H1 (cell line): ENCODE measurements around the gene STEAP2. TPM values are rescaled to one million over a fixed set of nuclear protein-coding genes. Genes with fewer than 3 reads are reported as not detected.

Experiments
- CTCF ChIA-PET: fragments of 300-600 bp; sonication (Branson Sonifier 250); formaldehyde crosslinking; loops from one replicate; lab custom pipeline; 2021; ENCODE audit not compliant: partially characterized antibody; lab: Charles Lee
- POLR2A ChIA-PET: fragments of 300-600 bp; sonication (Branson Sonifier 250); formaldehyde crosslinking; loops from one replicate; lab custom pipeline; 2021; ENCODE audit warnings: inconsistent platforms; ENCODE audit not compliant: partially characterized antibody; lab: Charles Lee
- DNase-seq, 2 experiments: peaks; one replicate each; pipeline versions ENCODE4 v3.0.0 to v3.0.0-alpha.2; 2010 to 2022; ENCODE audit warnings: low spot score in 2 of 2, low read depth in 1 of 2, mixed read lengths in 1 of 2
- FAIRE-seq: peaks from 2 replicates; lab custom pipeline; 2011; peaks lifted over from hg19 to GRCh38; lab: Jason Lieb, UNC
- H2AFZ ChIP-seq: 2 replicates; pipeline ENCODE4 v1.8.1; 2012; ENCODE audit warnings: low read length, inconsistent platforms
- H2AK5ac ChIP-seq: 2 replicates; pipeline ENCODE4 v1.6.1; 2013; ENCODE audit warnings: low read depth, low read length
- H2BK120ac ChIP-seq: replicated peaks from 2 replicates; pipeline ENCODE3; 2013; ENCODE audit warnings: low read depth, low read length, inconsistent platforms
- H2BK12ac ChIP-seq: 2 replicates; pipeline ENCODE4 v1.6.1; 2013; ENCODE audit warnings: low read depth, low read length
- H2BK15ac ChIP-seq: 2 replicates; pipeline ENCODE4 v1.6.1; 2013; ENCODE audit warnings: low read length
- H2BK20ac ChIP-seq: 2 replicates; pipeline ENCODE4 v1.6.1; 2013; ENCODE audit warnings: low read length
- H2BK5ac ChIP-seq: 2 replicates; pipeline ENCODE4 v1.6.1; 2013; ENCODE audit warnings: low read depth, low read length
- H3K14ac ChIP-seq: 2 replicates; pipeline ENCODE4 v1.6.1; 2013; ENCODE audit warnings: inconsistent platforms; ENCODE audit not compliant: insufficient read length
- H3K18ac ChIP-seq: 2 replicates; pipeline ENCODE4 v1.6.1; 2013; ENCODE audit warnings: low read length; ENCODE audit errors: extremely low read depth
- H3K23ac ChIP-seq: 2 replicates; pipeline ENCODE4 v1.6.1; 2013; ENCODE audit warnings: inconsistent platforms; ENCODE audit not compliant: insufficient read length
- H3K23me2 ChIP-seq: 2 replicates; pipeline ENCODE4 v1.6.1; 2013; ENCODE audit warnings: low read depth, low read length
- H3K27ac ChIP-seq: 2 replicates; pipeline ENCODE4 v1.6.1; 2011; ENCODE audit warnings: low read depth, low read length, inconsistent platforms
- H3K27me3 ChIP-seq, 4 experiments: replicated peaks in 1 of 4; 1 replicate in 1 of 4; 2 replicates in 3 of 4; pipeline versions ENCODE4 v1.6.1 to v1.8.1; 2011 to 2013; ENCODE audit warnings: low read length in 3 of 4, mild to moderate bottlenecking in 3 of 4, inconsistent platforms in 2 of 4, mixed read lengths in 2 of 4, moderate library complexity in 1 of 4; ENCODE audit not compliant: control insufficient read depth in 3 of 4, insufficient read depth in 3 of 4; ENCODE audit errors: extremely low read depth in 1 of 4
- H3K36me3 ChIP-seq, 4 experiments: 2 replicates each; pipeline versions ENCODE4 v1.6.1 to v1.8.1; 2011 to 2013; ENCODE audit warnings: mild to moderate bottlenecking in 4 of 4, low read length in 3 of 4, moderate library complexity in 2 of 4, control low read depth in 1 of 4, inconsistent platforms in 1 of 4; ENCODE audit not compliant: insufficient read depth in 4 of 4, control insufficient read depth in 2 of 4
- H3K4ac ChIP-seq: replicated peaks from 2 replicates; pipeline ENCODE3; 2013; ENCODE audit warnings: low read length, low read depth, mixed read lengths, inconsistent platforms; ENCODE audit not compliant: insufficient read length
- H3K4me1 ChIP-seq, 4 experiments: replicated peaks in 1 of 4; 1 replicate in 1 of 4; 2 replicates in 3 of 4; pipeline versions ENCODE4 v1.6.1 to v1.8.1; 2011 to 2013; ENCODE audit warnings: low read length in 3 of 4, inconsistent platforms in 2 of 4, mixed read lengths in 1 of 4; ENCODE audit not compliant: insufficient read depth in 4 of 4, control insufficient read depth in 3 of 4
- H3K4me2 ChIP-seq, 2 experiments: 2 replicates each; pipeline versions ENCODE4 v1.6.1 to v1.8.1; 2011 to 2013; ENCODE audit warnings: low read depth in 2 of 2, low read length in 2 of 2, control low read depth in 1 of 2, inconsistent platforms in 1 of 2, mild to moderate bottlenecking in 1 of 2; ENCODE audit not compliant: insufficient read depth in 1 of 2
- H3K4me3 ChIP-seq, 4 experiments: fragments of 200-600, 300-600 bp in 1 of 4; sonication (generic), shearing (Covaris generic), sonication (Bioruptor Twin) in 1 of 4; 2 replicates each; pipeline versions ENCODE4 v1.5.1 to v1.8.1; 2011 to 2016; ENCODE audit warnings: low read length in 4 of 4, low read depth in 3 of 4, control low read depth in 2 of 4, inconsistent platforms in 2 of 4, mild to moderate bottlenecking in 2 of 4, mixed read lengths in 1 of 4, moderate library complexity in 1 of 4; ENCODE audit not compliant: insufficient read depth in 2 of 4; ENCODE audit errors: extremely low read depth in 1 of 4
- H3K56ac ChIP-seq: replicated peaks from 2 replicates; pipeline ENCODE3; 2013; ENCODE audit warnings: low read depth, mild to moderate bottlenecking, mixed read lengths, low read length, inconsistent platforms; ENCODE audit not compliant: insufficient read length
- H3K79me1 ChIP-seq: 2 replicates; pipeline ENCODE4 v1.6.1; 2013; ENCODE audit warnings: low read depth, low read length, control low read depth
- H3K79me2 ChIP-seq, 2 experiments: 2 replicates each; pipeline versions ENCODE4 v1.6.1 to v1.8.1; 2012 to 2013; ENCODE audit warnings: low read length in 2 of 2, mild to moderate bottlenecking in 2 of 2, inconsistent platforms in 1 of 2; ENCODE audit not compliant: insufficient read depth in 2 of 2, control insufficient read depth in 1 of 2
- H3K9ac ChIP-seq, 4 experiments: replicated peaks in 1 of 4; 1 replicate in 1 of 4; 2 replicates in 3 of 4; pipeline versions ENCODE4 v1.6.1 to v1.8.1; 2011 to 2013; ENCODE audit warnings: low read depth in 3 of 4, low read length in 3 of 4, control low read depth in 2 of 4, mild to moderate bottlenecking in 2 of 4, moderate library complexity in 2 of 4, inconsistent platforms in 1 of 4; ENCODE audit errors: extremely low read depth in 1 of 4
- H3K9me3 ChIP-seq, 2 experiments: 2 replicates each; pipeline versions ENCODE4 v1.6.1 to v1.8.1; 2012 to 2013; ENCODE audit warnings: mild to moderate bottlenecking in 2 of 2, moderate library complexity in 2 of 2, control low read depth in 1 of 2, inconsistent platforms in 1 of 2, low read depth in 1 of 2, low read length in 1 of 2, mixed read lengths in 1 of 2; ENCODE audit not compliant: insufficient read depth in 2 of 2
- H4K20me1 ChIP-seq, 2 experiments: replicated peaks in 1 of 2; 2 replicates each; pipeline versions ENCODE3 to v1.8.1; 2011 to 2013; ENCODE audit warnings: inconsistent platforms in 2 of 2, low read length in 2 of 2, mild to moderate bottlenecking in 1 of 2; ENCODE audit not compliant: insufficient read depth in 2 of 2, control insufficient read depth in 1 of 2
- H4K5ac ChIP-seq: 2 replicates; pipeline ENCODE4 v1.6.1; 2013; ENCODE audit warnings: low read length, low read depth, mixed read lengths, inconsistent platforms; ENCODE audit not compliant: insufficient read length
- H4K8ac ChIP-seq: 2 replicates; pipeline ENCODE4 v1.8.0; 2013; ENCODE audit warnings: mild to moderate bottlenecking, moderate library complexity, low read length, inconsistent platforms; ENCODE audit not compliant: insufficient read depth; ENCODE audit errors: extremely low read depth
- H4K91ac ChIP-seq: replicated peaks from 2 replicates; pipeline ENCODE3; 2013; ENCODE audit warnings: low read length, mixed read lengths, inconsistent platforms; ENCODE audit not compliant: insufficient read length
- EGR1 ChIP-seq: IDR thresholded peaks from 2 replicates; pipeline ENCODE4 v1.6.1; 2011; ENCODE audit warnings: low read depth, low read length, borderline replicate concordance
- PHF8 ChIP-seq: fragments of 200-600 bp; sonication (generic); conservative IDR thresholded peaks from 2 replicates; pipeline ENCODE4 v1.7.1; 2012; ENCODE audit warnings: low read depth, mild to moderate bottlenecking, inconsistent platforms, low read length, moderate library complexity
- POLR2AphosphoS5 ChIP-seq: IDR thresholded peaks from 2 replicates; pipeline ENCODE4 v1.6.1; 2011; ENCODE audit warnings: low read depth, low read length
- RXRA ChIP-seq: IDR thresholded peaks from 2 replicates; pipeline ENCODE4 v1.6.1; 2011; ENCODE audit warnings: low read depth, mild to moderate bottlenecking, low read length, moderate library complexity; ENCODE audit not compliant: insufficient read depth
- WGBS, 2 experiments: shearing (Covaris generic) in 1 of 2; methylation state at CpG; one replicate each; pipeline versions ENCODE4 v1.1.6 to v1.1.7; 2013 to 2015; ENCODE audit warnings: low lambda C conversion rate in 2 of 2, mixed read lengths in 2 of 2, inconsistent platforms in 1 of 2, low coverage in 1 of 2, missing lambda C conversion rate in 1 of 2; ENCODE audit not compliant: insufficient replicate concordance in 2 of 2, insufficient coverage in 1 of 2, insufficient read length in 1 of 2; ENCODE audit errors: extremely low coverage in 1 of 2, missing lambda C conversion rate in 1 of 2; 5-methylcytosine and 5-hydroxymethylcytosine counted together
- polyA plus RNA-seq, 7 experiments: library from polyadenylated mRNA; depleted of rRNA in 3 of 7; stranded (reverse) in 5 of 7; unstranded in 2 of 7; fragments of >200 nt in 5 of 7; fragments of 200-250 nt in 2 of 7; gene quantifications; 1 replicate in 5 of 7; 2 replicates in 1 of 7; 4 replicates in 1 of 7; pipeline versions ENCODE4 v1.2.1 to v1.2.3, GENCODE V29; 2011 to 2013; ENCODE audit warnings: missing spikeins in 2 of 7, mixed read lengths in 2 of 7
- total RNA-seq: library from RNA; stranded (reverse); fragmentation: NEBNext Ultra II Directional; extraction: Animal tissue kit (Norgen Biotek cat#: 25700); gene quantifications from 2 replicates; pipeline ENCODE4 v1.2.1, GENCODE V29; 2021
- TF ChIP-seq, protein P1 (sequence below): IDR thresholded peaks from 2 replicates; pipeline ENCODE4 v1.6.1; 2012; ENCODE audit warnings: low read length, inconsistent platforms

The STEAP2 gene
- total and polyA plus RNA-seq, 2 of the 8 experiments (the other 6 are each of a cell fraction or from before 2014, with no cell fraction given): 13.4 to 18.4 TPM

DNA sequence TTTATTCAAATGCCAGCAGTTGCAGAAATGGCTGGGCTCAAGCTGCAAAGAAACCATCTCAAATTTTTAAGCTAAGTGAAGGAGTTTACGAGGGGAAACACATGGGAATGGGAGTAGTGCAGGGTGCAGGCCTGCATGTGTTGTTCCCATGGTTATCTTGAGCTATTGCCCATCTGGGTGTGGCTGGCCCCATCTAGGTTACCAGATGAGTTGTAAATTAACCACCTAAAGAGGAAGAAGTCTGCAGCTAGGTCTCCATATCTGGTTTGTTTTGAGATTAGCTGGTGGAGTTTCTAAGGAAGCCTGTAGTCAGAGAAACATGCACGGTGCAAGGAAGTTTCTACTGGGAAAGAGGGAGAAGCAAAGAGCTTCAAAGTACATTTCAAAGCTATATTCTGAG is 23.3 kb upstream of the STEAP2 start:
- Histone ChIP-seq H3K9me3 (peaks cover 29 to 31% of the 10 kb centered on the region in 2 experiments), H3K4me2 (no peak overlapping the region), H3K79me1 (no peaks in the 10 kb centered on the region), H3K14ac (no peak overlapping the region), H2AK5ac (no peak overlapping the region), H3K4ac (no peak overlapping the region), H4K5ac (no peak overlapping the region), H2BK5ac (no peak overlapping the region), H2BK20ac (no peak overlapping the region), H3K56ac (no peak overlapping the region), H3K27me3 (no peaks in the 10 kb centered on the region), H4K8ac (no peak overlapping the region; the same call in 1 of the 2 replicates), H3K4me3 (no peak overlapping the region), H2BK120ac (no peak overlapping the region), H3K4me1 (no peaks in the 10 kb centered on the region), H2BK12ac (no peak overlapping the region), H3K9ac (no peak overlapping the region), H3K27ac (no peak overlapping the region), H3K23me2 (no peaks in the 10 kb centered on the region), H4K20me1 (no peaks in the 10 kb centered on the region), H3K18ac (no peak overlapping the region), H2BK15ac (no peak overlapping the region), H3K79me2 (no peaks in the 10 kb centered on the region), H4K91ac (no peak overlapping the region), H3K36me3 (no peaks in the 10 kb centered on the region), H3K23ac (no peak overlapping the region), H2AFZ (no peak overlapping the region)
- 82% methylated on average over 2 of the region's 2 CpGs; no CpG with 5 or more reads in 1 of the 2 experiments for WGBS, 2 experiments
- FAIRE-seq (no peak), DNase-seq (no peak)
- no peak for TF ChIP-seq PHF8
- TF ChIP-seq, protein P1, sequence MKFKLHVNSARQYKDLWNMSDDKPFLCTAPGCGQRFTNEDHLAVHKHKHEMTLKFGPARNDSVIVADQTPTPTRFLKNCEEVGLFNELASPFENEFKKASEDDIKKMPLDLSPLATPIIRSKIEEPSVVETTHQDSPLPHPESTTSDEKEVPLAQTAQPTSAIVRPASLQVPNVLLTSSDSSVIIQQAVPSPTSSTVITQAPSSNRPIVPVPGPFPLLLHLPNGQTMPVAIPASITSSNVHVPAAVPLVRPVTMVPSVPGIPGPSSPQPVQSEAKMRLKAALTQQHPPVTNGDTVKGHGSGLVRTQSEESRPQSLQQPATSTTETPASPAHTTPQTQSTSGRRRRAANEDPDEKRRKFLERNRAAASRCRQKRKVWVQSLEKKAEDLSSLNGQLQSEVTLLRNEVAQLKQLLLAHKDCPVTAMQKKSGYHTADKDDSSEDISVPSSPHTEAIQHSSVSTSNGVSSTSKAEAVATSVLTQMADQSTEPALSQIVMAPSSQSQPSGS: no peak
- no peak for TF ChIP-seq RXRA
- TF ChIP-seq EGR1: no peak
- TF ChIP-seq POLR2AphosphoS5: no peak
- CTCF ChIA-PET: interaction anchor here (0.8 kb wide), 1 partner anchor 10 kb away, joined by 3 read pairs; no protein-coding TSS in a partner anchor
- POLR2A ChIA-PET: interaction anchor here (1.0 kb wide), 1 partner anchor 10 kb away, joined by 3 read pairs; no protein-coding TSS in a partner anchor
